ENCODE data around the gene CDH3.

The CDH3 gene

DNA sequence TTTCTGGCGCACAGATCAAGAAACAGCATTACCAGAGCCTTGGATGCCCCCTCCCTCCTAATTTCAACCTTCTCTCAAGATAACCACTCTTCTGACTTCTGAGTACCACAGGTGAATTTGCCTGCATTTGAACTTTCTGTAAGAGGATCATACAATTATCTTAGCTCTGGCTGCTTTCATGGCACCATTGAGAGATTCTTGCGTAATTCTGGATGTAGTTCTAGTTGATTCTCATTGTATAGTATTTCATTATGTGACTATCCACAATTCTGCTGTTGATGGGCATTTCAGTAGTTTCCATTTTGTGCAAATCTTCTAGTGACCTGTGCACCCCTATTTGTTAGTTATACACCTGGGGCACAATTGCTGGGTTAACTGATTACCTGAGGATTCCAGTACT, 7.5 kb downstream of the CDH3 start:
- DNase-seq, result no peak

DNA sequence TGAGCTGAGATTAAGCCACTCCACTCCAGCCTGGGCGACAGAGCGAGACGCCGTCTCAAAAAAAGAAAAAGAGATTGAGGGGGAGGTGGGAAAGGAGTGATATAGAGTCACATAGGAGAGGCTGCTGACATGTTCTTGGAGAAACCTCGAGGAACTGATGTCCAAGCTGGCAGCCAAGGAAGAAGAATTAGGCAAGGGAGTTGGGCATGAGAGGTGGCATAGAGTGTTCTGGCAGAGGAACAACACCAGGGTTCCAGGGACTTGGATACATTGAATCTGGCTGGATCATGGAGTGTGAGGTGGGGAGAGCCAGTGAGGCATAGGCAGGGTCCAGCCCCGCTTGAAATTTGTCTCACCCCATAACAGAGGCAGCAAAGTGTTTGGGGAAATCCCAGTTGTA, 10.7 kb downstream of the CDH3 start:
- no peak for DNase-seq

GRCh38 chr16:68656751-68657150, 11.6 kb downstream of the CDH3 start:
- no peak for DNase-seq

GRCh38 chr16:68658341-68658973, 13.3 kb downstream of the CDH3 start:
- no peak for DNase-seq

DNA sequence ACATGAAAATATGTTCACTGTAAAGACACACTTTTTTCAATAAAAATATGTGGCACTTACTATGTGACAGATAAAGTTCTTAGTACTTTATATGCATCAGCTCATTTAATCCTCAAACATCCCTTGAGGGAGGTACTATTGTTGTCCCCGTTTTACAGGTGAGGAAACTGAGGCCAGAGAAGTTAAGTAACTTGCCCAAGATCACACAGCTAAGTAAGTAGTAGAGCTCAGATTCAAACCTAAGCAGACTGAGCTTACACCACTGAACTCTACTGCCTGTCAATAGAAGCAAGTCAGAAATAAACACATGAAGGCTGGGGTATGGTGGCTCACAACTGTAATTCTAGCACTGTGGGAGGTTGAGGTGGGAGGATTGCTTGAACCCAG, 13.9 kb downstream of the CDH3 start:
- no peak for DNase-seq

DNA sequence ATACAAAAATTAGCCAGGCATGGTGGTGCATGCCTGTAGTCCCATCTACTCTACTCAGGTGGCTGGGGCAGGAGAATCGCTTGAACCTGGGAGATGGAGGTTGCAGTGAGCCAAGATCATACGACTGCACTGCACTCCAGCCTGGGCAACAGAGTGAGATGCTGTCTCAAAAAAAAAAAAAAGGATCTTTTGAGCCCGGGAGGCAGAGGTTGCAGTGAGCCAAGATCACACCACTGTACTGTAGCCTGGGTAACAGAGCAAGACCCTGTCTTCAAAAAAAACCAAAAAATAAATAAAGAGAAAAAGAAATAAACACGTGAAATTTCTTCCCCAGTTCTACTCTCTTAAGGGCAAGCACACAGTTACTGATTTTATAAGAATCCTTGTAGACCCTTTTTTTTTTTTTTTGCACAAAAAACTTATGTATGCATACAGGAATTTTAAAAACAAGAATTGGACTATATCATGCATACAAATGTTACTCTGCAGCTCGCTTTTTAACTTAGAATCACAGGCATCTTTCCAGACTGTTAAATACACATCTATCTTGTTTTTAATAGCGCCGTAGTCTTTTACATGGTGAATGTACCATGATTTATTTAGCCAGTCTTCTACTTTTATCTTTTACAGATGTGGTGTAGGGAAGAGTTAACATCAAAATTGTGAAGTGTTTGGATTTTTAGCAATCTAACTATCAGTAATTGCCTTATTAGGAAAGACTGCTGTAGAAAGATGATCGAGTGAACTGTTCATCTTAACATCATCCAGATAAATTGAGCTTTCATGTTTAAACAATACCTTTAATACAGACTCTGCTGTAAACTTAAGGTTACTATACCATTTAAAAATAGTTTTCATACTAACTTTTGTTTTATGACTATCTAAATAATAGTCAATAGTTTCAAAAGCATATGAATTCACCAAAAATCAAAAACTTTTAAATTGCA, 14.6 kb downstream of the CDH3 start:
- no peak for DNase-seq

DNA sequence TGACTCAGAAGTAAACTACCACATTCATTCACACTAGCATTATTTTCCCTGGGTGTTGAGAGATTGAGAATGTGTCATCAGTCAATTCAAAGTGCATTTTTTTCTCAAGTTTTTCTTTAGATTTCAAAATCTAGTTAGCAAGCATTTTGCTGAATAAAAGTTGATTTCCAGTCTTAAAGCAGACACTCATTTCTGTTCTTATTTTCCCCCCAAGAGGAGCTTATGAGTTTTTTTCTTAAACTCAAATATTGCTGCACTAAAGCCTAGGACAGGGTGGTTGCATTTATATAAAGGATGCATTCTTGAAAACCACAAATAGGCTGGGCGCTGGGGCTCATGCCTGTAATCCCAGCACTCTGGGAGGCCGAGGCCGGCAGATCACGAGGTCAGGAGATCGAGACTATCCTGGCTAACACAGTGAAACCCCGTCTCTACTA, 15.3 kb downstream of the CDH3 start:
- DNase-seq, result no peak

GRCh38 chr16:68662035-68662434, 16.9 kb downstream of the CDH3 start:
- no peak for DNase-seq

GRCh38 chr16:68664297-68664696, 19.2 kb downstream of the CDH3 start:
- no peak for DNase-seq

DNA sequence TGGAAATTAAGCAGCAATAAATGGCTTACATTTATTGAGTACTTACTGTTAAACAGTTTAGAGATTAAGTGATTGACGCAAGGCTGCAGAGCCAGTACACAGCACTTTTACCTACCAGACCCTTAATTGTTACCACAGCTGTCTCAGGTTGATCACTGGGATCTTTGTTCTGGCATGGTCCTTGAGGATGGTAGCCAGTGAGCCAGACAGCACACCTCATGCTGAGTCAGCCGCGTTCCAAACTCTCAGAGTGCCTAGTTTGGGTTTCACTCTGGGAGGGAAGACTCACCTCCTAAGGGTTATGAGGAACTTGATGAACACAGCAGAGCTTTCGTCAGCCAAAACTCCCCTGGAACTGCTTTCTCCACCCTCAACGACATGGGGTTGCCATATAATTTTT, 20.4 kb downstream of the CDH3 start:
- no peak for DNase-seq

DNA sequence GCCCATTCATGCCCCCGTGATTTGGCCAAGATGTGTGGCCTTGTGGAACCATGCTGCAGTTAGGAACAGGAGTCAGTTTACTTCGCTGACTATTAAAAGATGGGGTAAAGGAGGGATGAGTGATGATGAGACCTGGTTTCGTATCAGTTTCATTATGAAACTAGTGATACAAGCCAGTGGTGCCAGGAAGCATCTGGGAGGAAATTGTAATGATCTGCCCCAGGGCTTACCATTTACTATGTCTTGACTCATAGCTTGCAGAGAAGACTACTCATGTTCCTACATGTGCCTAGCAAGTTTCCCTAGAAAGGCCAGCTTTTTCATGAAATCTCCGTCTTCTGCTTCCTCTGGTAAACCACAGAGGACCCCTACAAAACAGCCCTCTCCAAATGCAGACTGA, 23.2 kb downstream of the CDH3 start:
- DNase-seq, result no peak

DNA sequence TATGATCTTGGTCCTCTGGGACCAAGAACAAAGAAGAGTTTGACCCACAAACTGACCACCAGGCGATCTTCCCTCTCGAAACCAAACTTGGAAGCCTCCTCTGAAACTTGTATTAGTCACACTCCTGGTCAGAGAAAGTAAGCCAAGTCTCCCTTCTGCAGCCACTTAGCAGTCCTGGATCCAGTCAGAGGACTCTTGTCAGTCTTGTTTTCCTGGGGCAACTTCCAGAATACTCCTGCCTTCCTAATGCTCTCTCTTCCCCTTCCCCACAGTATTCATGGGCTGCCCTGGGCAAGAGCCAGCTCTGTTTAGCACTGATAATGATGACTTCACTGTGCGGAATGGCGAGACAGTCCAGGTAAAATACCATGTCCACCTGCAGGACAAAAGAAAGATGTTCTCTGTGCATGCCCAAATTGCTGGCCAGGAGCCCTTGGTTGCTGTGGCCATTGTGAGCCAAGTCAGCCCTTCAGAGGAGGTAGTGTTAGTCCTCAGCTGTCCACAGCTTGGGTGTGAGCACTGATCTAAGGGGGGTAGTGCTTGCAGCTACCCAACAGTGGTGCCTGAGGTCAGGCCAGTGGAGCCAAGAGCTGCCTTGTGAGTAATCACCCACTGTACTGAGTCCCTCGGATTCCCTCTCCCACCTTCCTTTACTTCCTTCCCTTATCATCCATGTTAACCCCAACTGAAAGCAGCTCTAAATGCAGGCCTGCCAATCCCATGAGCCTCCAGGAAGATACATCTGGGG, 31.2 kb downstream of the CDH3 start:
- DNase-seq, result no peak

- no peak for DNase-seq
Measured at GRCh38 chr16:68681038-68681437, 35.9 kb downstream of the CDH3 start.

DNA sequence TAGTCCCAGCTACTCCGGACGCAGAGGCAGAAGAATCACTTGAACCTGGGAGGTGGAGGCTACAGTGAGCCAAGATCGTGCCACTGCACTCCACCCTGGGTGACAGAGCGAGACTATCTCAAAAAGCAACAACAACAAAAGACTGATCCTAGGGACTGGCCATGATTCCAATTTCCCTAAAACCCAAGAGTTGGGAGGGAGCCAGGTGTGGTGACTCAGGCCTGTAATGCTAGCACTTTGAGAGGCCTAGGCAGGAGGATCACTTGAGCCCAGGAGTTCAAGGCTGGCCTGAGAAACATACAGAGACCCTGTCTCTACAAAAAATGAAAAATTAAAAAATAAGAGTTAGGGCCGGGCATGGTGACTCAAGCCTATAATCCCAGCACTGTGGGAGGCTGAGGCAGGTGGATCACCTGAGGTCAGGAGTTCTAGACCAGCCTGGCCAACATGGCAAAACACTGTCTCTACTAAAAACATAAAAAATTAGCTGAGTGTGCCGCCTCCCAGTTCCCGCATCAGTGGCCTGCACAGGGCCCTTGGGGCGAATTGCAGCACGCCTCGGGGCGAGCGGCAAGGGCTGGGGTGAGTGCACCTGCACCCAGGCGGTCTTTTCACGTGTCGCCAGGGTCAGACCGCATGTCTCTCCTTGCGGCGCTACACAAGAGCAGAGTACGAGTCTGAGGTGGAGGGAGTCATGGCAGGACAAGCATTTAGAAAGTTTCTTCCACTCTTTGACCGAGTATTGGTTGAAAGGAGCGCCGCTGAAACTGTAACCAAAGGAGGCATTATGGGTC, 40.8 kb downstream of the CDH3 start:
- no peak for DNase-seq

GRCh38 chr16:68686905-68687304, 41.8 kb downstream of the CDH3 start:
- DNase-seq, result no peak

DNA sequence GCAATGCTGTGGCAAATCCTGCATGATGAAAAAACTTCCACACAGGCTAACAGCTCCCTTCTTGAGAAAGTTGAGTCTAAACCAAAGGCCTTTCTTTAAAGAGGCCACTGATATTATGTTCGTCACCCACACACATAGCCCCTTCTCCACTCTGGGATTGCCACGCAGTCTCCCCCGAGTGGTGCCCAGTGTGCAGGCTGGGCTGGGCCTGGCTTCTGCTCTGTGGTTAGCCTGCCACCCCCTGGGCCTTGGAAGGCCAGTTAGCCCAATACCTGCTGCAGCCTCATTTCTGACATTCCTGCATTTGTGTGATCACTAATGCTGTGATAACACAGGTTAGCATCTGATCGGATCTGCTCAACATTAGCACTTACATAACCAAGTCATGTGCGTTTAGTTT, 44.8 kb downstream of the CDH3 start:
- no peak for DNase-seq

DNA sequence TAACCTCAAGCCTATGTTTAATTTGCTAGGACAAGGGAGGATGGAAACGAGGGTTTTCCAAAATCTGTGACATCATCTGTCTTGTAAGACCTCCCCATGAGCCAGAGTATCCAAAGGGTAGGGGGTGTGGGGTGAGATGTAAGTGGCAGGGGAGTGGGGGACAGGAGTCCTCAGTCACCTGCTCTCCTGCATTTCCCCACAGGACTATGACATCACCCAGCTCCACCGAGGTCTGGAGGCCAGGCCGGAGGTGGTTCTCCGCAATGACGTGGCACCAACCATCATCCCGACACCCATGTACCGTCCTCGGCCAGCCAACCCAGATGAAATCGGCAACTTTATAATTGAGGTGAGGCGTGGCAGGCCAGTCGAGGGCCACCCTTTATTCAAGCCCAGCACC, 50.5 kb downstream of the CDH3 start:
- no peak for DNase-seq

GRCh38 chr16:68696514-68696913, 51.4 kb downstream of the CDH3 start:
- DNase-seq, result no peak

GRCh38 chr16:68698091-68698490, 53.0 kb downstream of the CDH3 start:
- no peak for DNase-seq

GRCh38 chr16:68700120-68700519, 55.0 kb downstream of the CDH3 start:
- no peak for DNase-seq

DNA sequence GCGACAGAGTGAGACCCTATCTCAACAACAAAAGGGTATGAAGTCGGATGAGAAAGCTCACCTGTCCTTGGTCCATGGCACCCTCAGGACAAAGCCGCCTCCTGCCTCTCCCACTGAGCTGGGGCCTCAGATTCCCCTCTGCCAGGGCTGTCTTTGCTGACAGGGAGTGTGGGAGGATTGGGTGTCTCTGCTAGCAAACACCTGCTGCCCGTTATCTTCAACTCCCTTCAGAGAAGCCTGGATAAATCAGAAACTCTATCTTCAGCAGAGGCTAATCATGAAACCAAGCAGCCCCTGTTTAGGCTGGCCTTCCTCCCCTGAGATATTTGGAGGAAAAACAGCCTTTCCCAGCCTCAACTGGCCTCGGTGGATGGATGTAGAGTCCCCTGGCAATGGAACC, 55.7 kb downstream of the CDH3 start:
- DNase-seq, result no peak

- DNase-seq, result peak; percentile 67
Measured at GRCh38 chr16:68704232-68704867, 59.2 kb downstream of the CDH3 start.

Measured in OCI-M1 (cell line).